Measurements from ENCODE around the gene TFCP2. TPM values are rescaled to one million over a fixed set of nuclear protein-coding genes. Genes with fewer than 3 reads are reported as not detected.
A peak's percentile ranks its signal among the peaks of the same experiment; 100 is the strongest.

Gene TFCP2
- total RNA-seq, 2 experiments from 2014 or later = 9.4 to 11.7 TPM

DNA sequence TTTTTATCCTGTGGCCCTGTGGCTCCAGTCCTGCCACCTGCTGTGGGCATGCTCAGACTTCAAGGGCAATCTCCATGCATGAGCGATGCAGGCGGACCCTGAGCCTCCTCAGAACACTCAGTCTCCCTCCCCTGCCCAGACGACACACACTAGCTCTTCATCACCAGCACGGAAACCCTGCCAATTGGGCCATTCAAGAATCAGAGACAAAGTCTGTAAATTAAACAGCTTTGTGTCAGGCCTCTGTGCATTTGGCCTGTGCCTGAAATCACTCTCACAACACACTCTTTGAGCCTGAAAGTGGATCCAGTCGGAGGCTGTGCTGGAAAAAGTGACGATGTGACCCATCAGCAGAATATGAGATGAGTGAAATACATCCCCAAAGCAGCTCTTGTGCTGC, 32.4 kb upstream of the TFCP2 start:
- H3K36me3 Mint-ChIP-seq (ENCODE audit: low read depth) = peaks cover 27% of the 10 kb centered on the region
- DNase-seq (no peak), ATAC-seq (ENCODE audit: poor library complexity) (no peak)
- Histone ChIP-seq H3K4me3 (ENCODE audit: low read length) (no peak overlapping the region), H3K36me3 (ENCODE audit: insufficient read depth, low read length) (peaks cover 3% of the 10 kb centered on the region), H3K9me3 (ENCODE audit: control insufficient read depth in 1 of 2, insufficient read depth in 1 of 2, low read length in 2 of 2) (no peaks in the 10 kb centered on the region), H3K4me1 (ENCODE audit: insufficient read depth, low read length) (peaks cover 14% of the 10 kb centered on the region), H3K27me3 (ENCODE audit: control insufficient read depth in 1 of 2, insufficient read depth in 2 of 2, low read length in 2 of 2) (no peaks in the 10 kb centered on the region), H3K27ac (ENCODE audit: low read depth in 1 of 2, low read length in 2 of 2) (no peak overlapping the region)
- H3K27ac Mint-ChIP-seq = no peak overlapping the region
- H3K4me1 Mint-ChIP-seq (ENCODE audit: low read depth) = peaks cover 27% of the 10 kb centered on the region
- no peak overlapping the region for H3K4me3 Mint-ChIP-seq
- TF ChIP-seq, protein P1, sequence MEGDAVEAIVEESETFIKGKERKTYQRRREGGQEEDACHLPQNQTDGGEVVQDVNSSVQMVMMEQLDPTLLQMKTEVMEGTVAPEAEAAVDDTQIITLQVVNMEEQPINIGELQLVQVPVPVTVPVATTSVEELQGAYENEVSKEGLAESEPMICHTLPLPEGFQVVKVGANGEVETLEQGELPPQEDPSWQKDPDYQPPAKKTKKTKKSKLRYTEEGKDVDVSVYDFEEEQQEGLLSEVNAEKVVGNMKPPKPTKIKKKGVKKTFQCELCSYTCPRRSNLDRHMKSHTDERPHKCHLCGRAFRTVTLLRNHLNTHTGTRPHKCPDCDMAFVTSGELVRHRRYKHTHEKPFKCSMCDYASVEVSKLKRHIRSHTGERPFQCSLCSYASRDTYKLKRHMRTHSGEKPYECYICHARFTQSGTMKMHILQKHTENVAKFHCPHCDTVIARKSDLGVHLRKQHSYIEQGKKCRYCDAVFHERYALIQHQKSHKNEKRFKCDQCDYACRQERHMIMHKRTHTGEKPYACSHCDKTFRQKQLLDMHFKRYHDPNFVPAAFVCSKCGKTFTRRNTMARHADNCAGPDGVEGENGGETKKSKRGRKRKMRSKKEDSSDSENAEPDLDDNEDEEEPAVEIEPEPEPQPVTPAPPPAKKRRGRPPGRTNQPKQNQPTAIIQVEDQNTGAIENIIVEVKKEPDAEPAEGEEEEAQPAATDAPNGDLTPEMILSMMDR (IDR thresholded peaks at IDR 0.05) = no peak
- no peaks in the 10 kb centered on the region for H3K9me3 Mint-ChIP-seq
- intact Hi-C loops (cut with DNase I, micrococcal nuclease) = no loop called here
- POLR2A ChIA-PET = interaction anchor here (2.8 kb wide), 1 partner anchor 13 kb away, joined by 20 read pairs; the partner anchor contains the start of gene POU6F1
- CTCF ChIA-PET = no interaction called here
- H3K27me3 Mint-ChIP-seq = no peaks in the 10 kb centered on the region

DNA sequence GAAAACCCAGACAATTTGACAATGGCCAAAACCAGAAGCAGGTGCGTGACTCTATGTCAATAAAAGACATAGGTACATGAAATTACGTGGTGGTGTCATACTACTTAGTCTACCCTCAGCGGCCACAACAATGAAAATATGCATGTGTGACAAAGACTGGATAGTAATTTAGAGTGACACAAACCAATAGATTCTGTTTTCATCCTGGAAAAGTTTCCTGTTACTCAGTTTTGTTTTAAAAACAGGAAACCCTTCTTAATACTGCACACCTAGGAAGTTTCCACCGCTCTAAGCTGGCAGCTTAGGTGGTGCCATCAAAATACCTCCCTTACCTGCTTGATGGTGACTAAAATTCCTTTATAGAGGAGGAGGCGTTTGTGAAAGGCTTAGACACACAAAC, 29.8 kb upstream of the TFCP2 start:
- no peaks in the 10 kb centered on the region for H3K27me3 Mint-ChIP-seq
- Histone ChIP-seq H3K4me3 (ENCODE audit: low read length) (no peak overlapping the region), H3K36me3 (ENCODE audit: insufficient read depth, low read length) (peaks cover 6% of the 10 kb centered on the region), H3K9me3 (ENCODE audit: control insufficient read depth in 1 of 2, insufficient read depth in 1 of 2, low read length in 2 of 2) (no peaks in the 10 kb centered on the region), H3K27ac (ENCODE audit: low read depth in 1 of 2, low read length in 2 of 2) (peak overlapping the region in 1 of 2 donors; percentile 46), H3K27me3 (ENCODE audit: control insufficient read depth in 1 of 2, insufficient read depth in 2 of 2, low read length in 2 of 2) (no peaks in the 10 kb centered on the region), H3K4me1 (ENCODE audit: insufficient read depth, low read length) (peaks cover 14% of the 10 kb centered on the region)
- POLR2A ChIA-PET = interaction anchor here (2.8 kb wide), 1 partner anchor 15 kb away, joined by 20 read pairs; the partner anchor contains the start of gene POU6F1
- ATAC-seq (ENCODE audit: poor library complexity) = peak; percentile 84
- peak overlapping the region; percentile 48 for H3K4me3 Mint-ChIP-seq
- peak overlapping the region; percentile 81 for H3K27ac Mint-ChIP-seq
- TF ChIP-seq, protein P1 (IDR thresholded peaks at IDR 0.05) = no peak
- intact Hi-C loops (cut with DNase I, micrococcal nuclease) = no loop called here
- DNase-seq = peak in 4 of 14 experiments; percentile 24 to 46 (median 37)
- H3K4me1 Mint-ChIP-seq (ENCODE audit: low read depth) = peaks cover 23% of the 10 kb centered on the region
- CTCF ChIA-PET = no interaction called here
- H3K36me3 Mint-ChIP-seq (ENCODE audit: low read depth) = peaks cover 14% of the 10 kb centered on the region
- no peaks in the 10 kb centered on the region for H3K9me3 Mint-ChIP-seq

DNA sequence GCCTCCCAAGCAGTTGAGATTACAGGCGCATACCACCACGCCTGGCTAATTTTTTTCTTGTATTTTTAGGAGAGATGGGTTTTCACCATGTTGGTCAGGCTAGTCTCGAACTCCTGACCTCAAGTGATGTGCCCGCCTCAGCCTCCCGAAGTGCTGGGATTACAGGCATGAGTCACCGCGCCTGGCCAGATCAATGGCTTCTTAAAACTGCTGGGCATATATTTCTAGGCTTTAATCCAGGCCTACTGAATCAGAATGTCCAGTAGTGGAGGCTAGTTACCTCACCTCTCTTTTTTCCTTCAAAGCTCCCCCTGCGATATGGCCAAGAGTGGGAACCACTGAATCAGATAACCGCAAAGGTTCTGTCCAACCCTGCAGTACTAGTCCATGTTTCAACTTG, 27.9 kb upstream of the TFCP2 start:
- Histone ChIP-seq H3K4me1 (ENCODE audit: insufficient read depth, low read length) (peaks cover 14% of the 10 kb centered on the region), H3K27ac (ENCODE audit: low read depth in 1 of 2, low read length in 2 of 2) (no peak overlapping the region), H3K27me3 (ENCODE audit: control insufficient read depth in 1 of 2, insufficient read depth in 2 of 2, low read length in 2 of 2) (no peaks in the 10 kb centered on the region), H3K36me3 (ENCODE audit: insufficient read depth, low read length) (peaks cover 10% of the 10 kb centered on the region), H3K4me3 (ENCODE audit: low read length) (no peak overlapping the region), H3K9me3 (ENCODE audit: control insufficient read depth in 1 of 2, insufficient read depth in 1 of 2, low read length in 2 of 2) (no peaks in the 10 kb centered on the region)
- no peaks in the 10 kb centered on the region for H3K9me3 Mint-ChIP-seq
- H3K27ac Mint-ChIP-seq = peak overlapping the region; percentile 59
- H3K36me3 Mint-ChIP-seq (ENCODE audit: low read depth) = peaks cover 15% of the 10 kb centered on the region
- intact Hi-C loops (cut with DNase I, micrococcal nuclease) = no loop called here
- no peak for DNase-seq
- TF ChIP-seq, protein P1 (IDR thresholded peaks at IDR 0.05) = no peak
- POLR2A ChIA-PET = no interaction called here
- CTCF ChIA-PET = no interaction called here
- no peak for ATAC-seq (ENCODE audit: poor library complexity)
- H3K27me3 Mint-ChIP-seq = no peaks in the 10 kb centered on the region
- no peak overlapping the region for H3K4me3 Mint-ChIP-seq
- peaks cover 23% of the 10 kb centered on the region for H3K4me1 Mint-ChIP-seq (ENCODE audit: low read depth)
